Neural crest cell (in vitro differentiated cells): ENCODE results near the gene EXOC3L1. TPM values are rescaled to one million over a fixed set of nuclear protein-coding genes. Genes with fewer than 3 reads are reported as not detected.

Experiments used
- DNase-seq: peaks from one replicate; pipeline ENCODE4 v3.0.0; 2021; ENCODE audit warnings: low read depth, mixed read lengths, low spot score
- H3K27ac Mint-ChIP-seq: one replicate; pipeline ENCODE4 v1.8.0; 2021; ENCODE audit warnings: mild to moderate bottlenecking, mixed read lengths; ENCODE audit not compliant: unreplicated experiment
- H3K27me3 Mint-ChIP-seq: 2 replicates; pipeline ENCODE4 v1.8.0; 2021; ENCODE audit warnings: low read depth, mild to moderate bottlenecking, mixed read lengths
- H3K36me3 Mint-ChIP-seq: 2 replicates; pipeline ENCODE4 v1.8.0; 2021; ENCODE audit warnings: low read depth, mild to moderate bottlenecking, mixed read lengths
- H3K4me1 Mint-ChIP-seq: 2 replicates; pipeline ENCODE4 v1.8.0; 2021; ENCODE audit warnings: mixed read lengths
- H3K4me3 Mint-ChIP-seq: one replicate; pipeline ENCODE4 v1.8.0; 2021; ENCODE audit warnings: mild to moderate bottlenecking, mixed read lengths
- H3K9me3 Mint-ChIP-seq: 2 replicates; pipeline ENCODE4 v1.8.0; 2021; ENCODE audit warnings: mixed read lengths
- CTCF ChIP-seq: fragments of 200-600 bp; sonication (generic); conservative IDR thresholded peaks from 2 replicates; pipeline ENCODE4 v1.5.0; 2021; ENCODE audit warnings: antibody characterized with exemption, mild to moderate bottlenecking
- total RNA-seq: library from RNA; stranded (reverse); gene quantifications from 2 replicates; pipeline ENCODE4 v1.2.1, GENCODE V29; 2021

Gene EXOC3L1
- total RNA-seq, 1 donor from 2014 or later, result 0.44 TPM

GRCh38 chr16:67211674-67212073, 21.7 kb upstream of the EXOC3L1 start:
- no peak for TF ChIP-seq CTCF
- Mint-ChIP-seq H3K4me1 (peaks cover 3% of the 10 kb centered on the region), H3K4me3 (no peak overlapping the region), H3K36me3 (no peaks in the 10 kb centered on the region), H3K27me3 (peaks cover 2% of the 10 kb centered on the region), H3K9me3 (no peaks in the 10 kb centered on the region), H3K27ac (no peak overlapping the region)
- no peak for DNase-seq

DNA sequence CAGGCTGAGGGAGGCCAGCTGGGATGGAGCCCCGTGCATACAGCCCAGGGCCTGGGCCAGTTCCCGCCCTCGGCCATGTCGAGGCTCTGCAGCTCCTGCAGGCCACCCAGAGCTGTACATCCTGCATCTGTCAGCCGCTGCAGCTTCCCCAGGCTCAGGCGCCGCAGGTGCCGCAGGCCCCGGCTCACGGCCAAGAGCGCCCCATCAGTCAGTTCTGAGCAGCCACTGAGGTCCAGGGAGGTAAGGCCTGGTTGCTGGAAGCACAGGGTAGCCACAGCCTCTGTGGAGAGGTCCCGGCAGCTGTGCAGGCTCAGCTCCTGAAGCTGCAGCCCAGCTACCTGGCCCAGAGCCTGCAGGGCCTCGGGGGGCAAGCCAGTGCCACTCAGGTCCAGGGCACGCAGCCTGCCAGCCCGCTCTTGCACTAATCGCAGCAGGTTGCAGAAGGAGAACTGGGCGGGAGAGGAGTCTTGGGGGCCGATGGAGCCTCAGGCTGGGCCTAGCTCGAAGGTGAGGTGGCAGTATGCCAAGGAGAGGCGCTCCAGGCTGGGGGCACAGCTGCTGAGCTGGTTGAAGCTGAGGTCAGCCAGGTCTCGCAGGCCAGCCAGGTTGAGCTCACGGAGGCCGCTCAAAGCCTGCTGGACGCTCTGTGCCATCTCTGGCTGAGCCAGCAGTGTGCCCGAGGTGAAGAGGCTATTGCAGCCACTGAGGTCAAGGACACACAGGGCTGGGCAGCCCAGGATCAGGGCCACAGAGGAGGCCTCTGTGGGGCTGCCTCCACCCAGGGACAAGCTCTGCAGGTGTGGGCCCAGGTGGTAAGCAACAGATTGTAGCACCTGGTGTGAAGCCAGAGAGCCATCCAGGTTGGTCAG, 20.4 kb upstream of the EXOC3L1 start:
- no peaks in the 10 kb centered on the region for H3K9me3 Mint-ChIP-seq
- H3K27ac Mint-ChIP-seq, result no peak overlapping the region
- H3K4me3 Mint-ChIP-seq, result no peak overlapping the region
- no peak for DNase-seq
- H3K4me1 Mint-ChIP-seq, result peaks cover 6% of the 10 kb centered on the region
- H3K27me3 Mint-ChIP-seq, result peaks cover 2% of the 10 kb centered on the region
- no peaks in the 10 kb centered on the region for H3K36me3 Mint-ChIP-seq
- TF ChIP-seq CTCF, result no peak

DNA sequence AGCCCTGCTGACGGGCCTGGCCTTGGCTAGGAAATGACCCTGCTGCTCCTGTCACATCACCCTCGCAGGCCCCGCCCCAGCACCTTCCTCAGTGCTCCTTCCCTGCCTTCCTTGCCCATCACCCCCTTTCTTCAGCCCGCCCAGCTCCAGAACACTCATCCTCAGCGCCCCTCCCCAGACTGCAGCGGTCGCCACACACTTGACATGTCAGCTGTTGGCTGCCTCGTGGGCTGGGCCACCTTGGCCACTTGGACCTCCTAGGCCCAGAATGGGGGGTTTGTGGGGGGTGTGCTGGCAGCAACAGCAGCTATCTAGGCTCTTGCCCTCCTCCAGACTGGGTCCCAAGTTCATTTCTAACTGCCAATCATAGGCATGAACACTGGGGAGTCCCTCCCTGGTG, 19.6 kb upstream of the EXOC3L1 start:
- no peak for TF ChIP-seq CTCF

DNA sequence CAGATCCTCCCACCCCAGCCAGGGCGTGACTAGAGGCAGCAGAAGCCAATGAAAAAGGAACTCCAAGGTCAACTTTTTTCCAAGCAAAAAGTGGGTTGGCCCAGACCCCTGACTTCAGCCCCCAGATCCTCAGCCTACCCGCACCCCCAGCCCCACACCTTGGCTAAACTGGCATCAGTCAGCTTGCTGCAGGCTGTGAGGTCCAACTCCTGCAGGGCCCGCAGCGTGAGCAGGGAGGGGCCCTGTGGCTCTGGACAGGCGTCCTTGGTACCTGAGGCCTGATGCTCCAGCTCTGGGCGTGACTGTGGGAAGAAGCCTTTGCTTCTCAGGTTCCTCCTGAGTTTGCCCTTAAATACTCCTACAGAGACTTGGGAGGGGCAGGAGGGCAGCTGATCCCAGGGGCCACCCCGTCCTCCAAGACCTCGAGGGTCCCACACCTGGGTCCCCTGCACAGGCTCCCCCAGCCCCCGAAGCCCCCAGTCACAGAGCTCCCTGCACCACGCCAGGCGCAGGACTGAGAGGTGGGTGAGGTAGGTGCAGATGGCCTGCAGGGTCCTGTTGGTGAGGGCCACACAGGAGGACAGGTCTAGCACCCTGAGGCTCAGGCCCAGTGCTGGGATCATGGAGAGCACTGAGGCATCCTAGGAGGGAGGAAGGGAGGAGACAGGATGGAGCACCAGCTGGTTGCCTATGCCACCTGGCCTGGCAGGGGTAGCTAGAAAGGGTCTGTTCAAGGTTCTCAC, 18.4 kb upstream of the EXOC3L1 start:
- no peak for TF ChIP-seq CTCF

More for the DNA sequence above, 19.6 kb upstream of the EXOC3L1 start:
- H3K9me3 Mint-ChIP-seq, result no peaks in the 10 kb centered on the region
- peaks cover 6% of the 10 kb centered on the region for H3K4me1 Mint-ChIP-seq
- peaks cover 2% of the 10 kb centered on the region for H3K27me3 Mint-ChIP-seq
- H3K27ac Mint-ChIP-seq, result no peak overlapping the region
- H3K36me3 Mint-ChIP-seq, result no peaks in the 10 kb centered on the region
- no peak overlapping the region for H3K4me3 Mint-ChIP-seq
- DNase-seq, result no peak

GRCh38 chr16:67207249-67208091, 17.5 kb upstream of the EXOC3L1 start:
- no peaks in the 10 kb centered on the region for H3K9me3 Mint-ChIP-seq
- DNase-seq, result no peak

More for the DNA sequence above, 18.4 kb upstream of the EXOC3L1 start:
- no peaks in the 10 kb centered on the region for H3K36me3 Mint-ChIP-seq
- H3K27me3 Mint-ChIP-seq, result peaks cover 2% of the 10 kb centered on the region
- no peak overlapping the region for H3K4me3 Mint-ChIP-seq
- peaks cover 6% of the 10 kb centered on the region for H3K4me1 Mint-ChIP-seq
- no peak overlapping the region for H3K27ac Mint-ChIP-seq
- H3K9me3 Mint-ChIP-seq, result no peaks in the 10 kb centered on the region
- DNase-seq, result no peak

More at GRCh38 chr16:67207249-67208091, 17.5 kb upstream of the EXOC3L1 start:
- Mint-ChIP-seq H3K36me3 (no peaks in the 10 kb centered on the region), H3K27ac (no peak overlapping the region), H3K4me3 (no peak overlapping the region), H3K27me3 (peaks cover 2% of the 10 kb centered on the region), H3K4me1 (peaks cover 6% of the 10 kb centered on the region)
- TF ChIP-seq CTCF, result no peak
